Mononuclear cell (primary cell): ENCODE measurements around the gene PSME3IP1. TPM values are rescaled to one million over a fixed set of nuclear protein-coding genes. Genes with fewer than 3 reads are reported as not detected.

ENCODE experiments used
- H3K27me3 ChIP-seq: 2 replicates; pipeline ENCODE4 v1.6.0; 2011; ENCODE audit warnings: low read length, control low read depth; ENCODE audit not compliant: insufficient read depth
- H3K4me1 ChIP-seq: 2 replicates; pipeline ENCODE4 v1.5.1; 2011; ENCODE audit warnings: mild to moderate bottlenecking, low read length, control low read depth; ENCODE audit not compliant: insufficient read depth
- H3K4me3 ChIP-seq: 2 replicates; pipeline ENCODE4 v1.5.1; 2011; ENCODE audit warnings: mild to moderate bottlenecking, low read length, moderate library complexity
- H3K9me3 ChIP-seq: 2 replicates; pipeline ENCODE4 v1.5.1; 2011; ENCODE audit warnings: low read depth, mild to moderate bottlenecking, control low read depth, low read length
- total RNA-seq: library from RNA; depleted of rRNA; stranded (reverse); fragments of >200 nt; gene quantifications from one replicate; pipeline ENCODE4 v1.2.3, GENCODE V29; 2012

Gene PSME3IP1
- total RNA-seq, 1 donor, result 75.2 TPM

GRCh38 chr16:57133886-57134285 lies 52.0 kb downstream of the PSME3IP1 start:
- peaks cover 37% of the 10 kb centered on the region for H3K4me1 ChIP-seq

GRCh38 chr16:57133031-57133430 lies 52.8 kb downstream of the PSME3IP1 start:
- no peaks in the 10 kb centered on the region for H3K9me3 ChIP-seq
- peaks cover 37% of the 10 kb centered on the region for H3K4me1 ChIP-seq
- no peaks in the 10 kb centered on the region for H3K27me3 ChIP-seq
- no peak overlapping the region for H3K4me3 ChIP-seq

More at GRCh38 chr16:57133886-57134285, 52.0 kb downstream of the PSME3IP1 start:
- H3K4me3 ChIP-seq, result no peak overlapping the region
- no peaks in the 10 kb centered on the region for H3K27me3 ChIP-seq
- H3K9me3 ChIP-seq, result no peaks in the 10 kb centered on the region

GRCh38 chr16:57132470-57132869 lies 53.4 kb downstream of the PSME3IP1 start:
- Histone ChIP-seq H3K4me1 (peaks cover 40% of the 10 kb centered on the region), H3K4me3 (no peak overlapping the region)

GRCh38 chr16:57131351-57131970 lies 54.4 kb downstream of the PSME3IP1 start:
- H3K9me3 ChIP-seq, result no peaks in the 10 kb centered on the region
- H3K4me1 ChIP-seq, result peaks cover 41% of the 10 kb centered on the region
- H3K4me3 ChIP-seq, result no peak overlapping the region
- no peaks in the 10 kb centered on the region for H3K27me3 ChIP-seq

More at GRCh38 chr16:57132470-57132869, 53.4 kb downstream of the PSME3IP1 start:
- Histone ChIP-seq H3K27me3 (no peaks in the 10 kb centered on the region), H3K9me3 (no peaks in the 10 kb centered on the region)

GRCh38 chr16:57130950-57131321 lies 54.9 kb downstream of the PSME3IP1 start:
- Histone ChIP-seq H3K27me3 (no peaks in the 10 kb centered on the region), H3K4me1 (peaks cover 41% of the 10 kb centered on the region), H3K4me3 (no peak overlapping the region), H3K9me3 (no peaks in the 10 kb centered on the region)

DNA sequence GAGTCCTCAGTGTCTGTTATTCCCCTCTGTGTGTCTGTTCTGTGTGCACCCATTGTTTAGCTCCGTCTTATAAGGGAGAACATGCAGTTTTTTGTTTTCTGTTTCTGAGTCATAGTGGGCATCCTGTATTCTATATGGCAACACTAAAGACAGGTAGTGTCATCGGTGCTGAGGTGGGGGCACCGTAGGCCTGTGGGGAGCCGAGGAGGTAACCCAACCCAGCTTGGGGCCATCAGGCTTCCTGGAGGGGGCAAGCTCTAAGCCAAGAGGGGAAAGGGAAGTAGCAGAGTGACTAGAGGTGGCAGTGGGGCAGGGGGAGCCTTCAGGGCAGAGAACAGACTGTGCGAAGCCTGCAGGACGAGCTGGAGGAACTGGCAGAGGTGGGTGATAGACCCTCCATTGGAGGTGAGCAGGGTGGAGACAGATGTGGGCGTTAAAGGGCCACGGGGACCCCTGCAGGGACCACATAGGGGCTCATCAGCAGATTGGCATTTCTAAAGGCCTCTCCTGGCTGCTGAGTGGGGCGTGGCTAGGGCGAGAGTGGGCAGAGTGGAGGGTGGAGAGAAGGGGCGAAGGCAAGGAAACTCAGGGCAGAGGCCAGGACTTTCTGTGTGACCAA lies 57.0 kb downstream of the PSME3IP1 start:
- H3K9me3 ChIP-seq, result no peaks in the 10 kb centered on the region
- no peak overlapping the region for H3K4me3 ChIP-seq
- H3K4me1 ChIP-seq, result peaks cover 26% of the 10 kb centered on the region
- H3K27me3 ChIP-seq, result no peaks in the 10 kb centered on the region

DNA sequence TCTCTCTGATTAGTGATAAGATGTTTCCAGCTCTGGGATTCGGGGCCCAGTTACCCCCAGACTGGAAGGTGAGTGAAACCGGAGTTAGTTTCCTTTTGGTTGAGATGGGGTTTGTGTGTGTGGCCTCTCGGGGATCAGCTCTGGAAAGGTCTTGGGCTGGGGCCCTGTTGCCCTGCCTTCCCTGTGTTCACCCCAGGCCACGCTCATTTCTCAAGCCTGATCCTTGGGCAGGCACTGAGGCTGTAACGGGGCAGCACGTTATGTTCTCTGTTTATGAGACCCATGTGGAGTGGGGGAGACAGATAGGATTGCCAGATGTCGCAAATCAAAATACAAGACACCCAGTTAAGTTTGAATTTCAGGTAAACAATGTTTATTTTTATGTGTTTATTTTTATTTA lies 58.0 kb downstream of the PSME3IP1 start:
- Histone ChIP-seq H3K4me3 (no peak overlapping the region), H3K4me1 (peaks cover 32% of the 10 kb centered on the region), H3K9me3 (no peaks in the 10 kb centered on the region), H3K27me3 (no peaks in the 10 kb centered on the region)

GRCh38 chr16:57127037-57127763 lies 58.6 kb downstream of the PSME3IP1 start:
- no peaks in the 10 kb centered on the region for H3K27me3 ChIP-seq
- peaks cover 28% of the 10 kb centered on the region for H3K4me1 ChIP-seq
- no peak overlapping the region for H3K4me3 ChIP-seq
- no peaks in the 10 kb centered on the region for H3K9me3 ChIP-seq

DNA sequence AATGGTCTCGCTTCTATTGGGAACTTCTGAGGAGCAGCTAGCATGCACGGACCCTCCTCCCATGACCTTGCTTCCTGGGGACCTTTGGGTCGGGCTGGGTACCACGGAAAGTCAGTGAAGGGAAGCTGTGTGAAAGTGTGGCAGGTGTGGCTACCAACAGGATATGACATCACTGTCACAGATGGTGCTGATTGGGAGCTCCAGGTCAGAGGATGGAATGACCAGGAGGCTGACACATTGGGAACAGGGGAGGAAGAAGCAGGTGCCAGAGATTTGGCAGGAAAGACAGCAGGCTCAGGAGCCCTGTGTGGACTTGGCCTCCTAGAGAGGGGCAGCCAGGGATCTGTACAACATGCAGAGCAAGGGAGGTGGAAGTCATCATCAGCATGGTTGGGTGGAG lies 59.4 kb downstream of the PSME3IP1 start:
- Histone ChIP-seq H3K27me3 (no peaks in the 10 kb centered on the region), H3K4me1 (peaks cover 26% of the 10 kb centered on the region)

GRCh38 chr16:57125969-57126368 lies 59.9 kb downstream of the PSME3IP1 start:
- H3K4me3 ChIP-seq, result no peak overlapping the region
- peaks cover 26% of the 10 kb centered on the region for H3K4me1 ChIP-seq
- H3K9me3 ChIP-seq, result no peaks in the 10 kb centered on the region
- H3K27me3 ChIP-seq, result no peaks in the 10 kb centered on the region

More for the DNA sequence above, 59.4 kb downstream of the PSME3IP1 start:
- no peaks in the 10 kb centered on the region for H3K9me3 ChIP-seq
- no peak overlapping the region for H3K4me3 ChIP-seq

- H3K27me3 ChIP-seq, result no peaks in the 10 kb centered on the region
- H3K4me1 ChIP-seq, result peaks cover 26% of the 10 kb centered on the region
- no peak overlapping the region for H3K4me3 ChIP-seq
- H3K9me3 ChIP-seq, result no peaks in the 10 kb centered on the region
Observed at GRCh38 chr16:57125376-57125775, 60.5 kb downstream of the PSME3IP1 start.

DNA sequence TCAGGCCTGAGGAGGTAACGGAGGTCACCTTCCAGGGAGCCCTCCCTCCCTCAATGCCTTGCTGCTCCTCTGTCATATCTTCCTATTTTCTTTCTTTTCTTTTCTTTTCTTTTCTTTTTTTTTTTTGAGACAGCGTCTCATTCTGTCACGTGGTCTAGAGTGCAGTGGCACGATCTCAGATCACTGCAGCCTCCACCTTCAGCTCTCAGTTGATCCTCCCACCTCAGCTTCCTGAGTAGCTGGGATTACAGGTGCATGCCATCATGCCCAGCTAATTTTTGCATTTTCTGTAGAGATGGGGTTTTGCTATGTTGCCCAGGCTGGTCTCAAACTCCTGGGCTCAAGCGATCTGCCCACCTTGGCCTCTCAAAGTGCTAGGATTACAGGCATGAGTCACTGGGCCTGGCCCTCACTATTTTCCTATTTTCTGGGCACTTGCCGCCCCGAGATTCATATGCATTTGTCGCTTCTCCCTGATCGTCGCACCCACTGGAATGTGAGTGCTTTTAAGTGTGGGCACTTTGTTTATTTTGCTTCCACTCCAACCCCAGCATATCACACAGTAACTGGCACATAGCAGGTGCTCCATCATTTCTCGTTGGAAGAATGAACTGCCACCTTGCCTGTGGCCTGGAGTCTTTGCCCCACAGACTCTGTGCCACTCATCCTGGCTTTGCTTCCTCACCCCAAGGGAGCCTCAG lies 61.7 kb downstream of the PSME3IP1 start:
- no peaks in the 10 kb centered on the region for H3K9me3 ChIP-seq
- peaks cover 25% of the 10 kb centered on the region for H3K4me1 ChIP-seq
- H3K27me3 ChIP-seq, result no peaks in the 10 kb centered on the region
- H3K4me3 ChIP-seq, result no peak overlapping the region

- Histone ChIP-seq H3K4me3 (no peak overlapping the region), H3K27me3 (no peaks in the 10 kb centered on the region), H3K4me1 (peaks cover 23% of the 10 kb centered on the region), H3K9me3 (no peaks in the 10 kb centered on the region)
Observed at GRCh38 chr16:57123216-57123973, 62.4 kb downstream of the PSME3IP1 start.

DNA sequence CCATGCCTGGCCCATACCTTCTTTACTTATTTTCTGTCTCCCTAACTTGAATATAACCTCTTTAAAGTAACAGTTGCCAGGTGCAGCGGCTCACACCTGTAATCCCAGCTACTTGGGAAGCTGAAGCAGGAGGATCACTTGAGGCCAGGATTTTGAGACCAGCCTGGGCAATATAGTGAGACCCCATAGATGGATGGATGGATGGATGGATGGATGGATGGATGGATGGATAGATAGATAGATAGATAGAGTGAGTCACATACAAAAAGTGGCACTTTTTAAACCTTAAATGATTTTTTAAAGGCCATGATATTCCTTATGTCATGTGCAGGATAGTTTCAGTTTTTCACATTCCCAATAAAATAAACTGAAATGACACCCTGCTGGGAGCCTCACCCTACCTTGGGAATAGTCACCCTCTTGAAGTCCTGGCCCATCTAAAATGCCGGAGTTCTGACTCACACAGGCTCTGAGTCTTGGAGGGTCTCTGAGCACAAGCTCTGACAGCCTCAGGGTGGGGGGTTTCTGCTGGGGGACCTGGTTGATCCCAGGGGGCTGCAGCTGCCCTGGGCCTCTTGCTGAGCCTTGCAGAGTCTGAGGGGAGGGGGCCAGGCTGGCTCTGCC lies 67.3 kb downstream of the PSME3IP1 start:
- Histone ChIP-seq H3K9me3 (no peaks in the 10 kb centered on the region), H3K4me3 (no peak overlapping the region), H3K27me3 (no peaks in the 10 kb centered on the region), H3K4me1 (peaks cover 7% of the 10 kb centered on the region)
